Cardiac muscle cell (in vitro differentiated cells and primary cell): Measurements from ENCODE around the gene PRKD1. TPM values are rescaled to one million over a fixed set of nuclear protein-coding genes. Genes with fewer than 3 reads are reported as not detected.

ENCODE experiments used
- DNase-seq, 2 donors: peaks; one replicate each; pipeline versions ENCODE4 v3.0.0 to v3.0.0-alpha.2; 2010 to 2017; ENCODE audit warnings: low read depth in 1 of 2, low spot score in 1 of 2
- H3K27ac ChIP-seq: fragments of 200-600 bp; sonication (generic); 2 replicates; pipeline ENCODE4 v1.5.1; 2016
- H3K27me3 ChIP-seq: fragments of 200-600 bp; sonication (generic); 2 replicates; pipeline ENCODE4 v1.6.0; 2016; ENCODE audit warnings: control low read depth
- H3K36me3 ChIP-seq: fragments of 200-600 bp; sonication (generic); 2 replicates; pipeline ENCODE4 v1.5.1; 2016; ENCODE audit warnings: control low read depth
- H3K4me1 ChIP-seq: fragments of 200-600 bp; sonication (generic); 2 replicates; pipeline ENCODE4 v1.8.1; 2017; ENCODE audit warnings: low read depth, mild to moderate bottlenecking, mixed run types
- H3K4me3 ChIP-seq: fragments of 200-600 bp; sonication (generic); 2 replicates; pipeline ENCODE4 v1.5.1; 2016; ENCODE audit warnings: mild to moderate bottlenecking
- H3K9me3 ChIP-seq: fragments of 200-600 bp; sonication (generic); 2 replicates; pipeline ENCODE4 v1.5.1; 2017; ENCODE audit warnings: low read depth, mild to moderate bottlenecking, control low read depth
- polyA plus RNA-seq: library from polyadenylated mRNA; unstranded; fragments of >200 nt; fragmentation: Nextera tagmentation; extraction: Ambion mirVana; gene quantifications from 2 replicates; pipeline ENCODE4 v1.2.1, GENCODE V29; 2016
- total RNA-seq: library from RNA; depleted of rRNA; stranded (reverse); fragments of >200 nt; gene quantifications from 2 replicates; pipeline ENCODE4 v1.2.3, GENCODE V29; 2016
- TF ChIP-seq, protein P1 (sequence below): IDR thresholded peaks from 2 replicates; pipeline ENCODE4 v1.5.1; 2012; ENCODE audit warnings: low read depth, mild to moderate bottlenecking, low read length

The PRKD1 gene
- total and polyA plus RNA-seq, 2 experiments from 2014 or later, result 15.2 to 15.7 TPM

DNA sequence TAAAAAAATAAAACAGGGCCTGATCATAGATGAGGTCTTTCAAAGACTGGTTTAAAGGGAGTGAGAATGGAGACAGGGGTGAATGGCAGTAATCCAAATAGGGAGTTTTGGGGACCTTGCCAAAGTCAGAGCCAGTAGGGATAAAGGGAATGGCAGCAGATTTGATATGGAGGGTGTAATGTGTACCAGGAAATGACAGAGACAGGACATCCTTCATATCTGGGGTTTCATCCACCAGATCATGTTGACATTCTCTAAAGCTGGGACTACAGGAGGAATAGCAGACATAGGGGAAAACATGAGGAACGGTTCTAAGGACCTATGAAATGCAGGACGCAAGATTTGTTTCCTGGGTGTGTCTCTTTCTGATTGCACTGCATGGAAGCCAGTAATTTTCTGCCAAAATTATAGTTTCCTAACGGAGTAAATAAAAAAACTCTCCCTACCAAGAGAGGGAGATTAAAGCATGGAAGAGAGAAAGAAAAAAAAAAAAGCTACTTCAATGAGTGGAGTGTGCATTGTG lies 169.9 kb downstream of the PRKD1 start:
- Histone ChIP-seq H3K27me3 (no peaks in the 10 kb centered on the region), H3K4me1 (peaks cover 2% of the 10 kb centered on the region), H3K36me3 (no peaks in the 10 kb centered on the region), H3K4me3 (no peak overlapping the region), H3K27ac (no peak overlapping the region), H3K9me3 (no peaks in the 10 kb centered on the region)
- TF ChIP-seq, protein P1, sequence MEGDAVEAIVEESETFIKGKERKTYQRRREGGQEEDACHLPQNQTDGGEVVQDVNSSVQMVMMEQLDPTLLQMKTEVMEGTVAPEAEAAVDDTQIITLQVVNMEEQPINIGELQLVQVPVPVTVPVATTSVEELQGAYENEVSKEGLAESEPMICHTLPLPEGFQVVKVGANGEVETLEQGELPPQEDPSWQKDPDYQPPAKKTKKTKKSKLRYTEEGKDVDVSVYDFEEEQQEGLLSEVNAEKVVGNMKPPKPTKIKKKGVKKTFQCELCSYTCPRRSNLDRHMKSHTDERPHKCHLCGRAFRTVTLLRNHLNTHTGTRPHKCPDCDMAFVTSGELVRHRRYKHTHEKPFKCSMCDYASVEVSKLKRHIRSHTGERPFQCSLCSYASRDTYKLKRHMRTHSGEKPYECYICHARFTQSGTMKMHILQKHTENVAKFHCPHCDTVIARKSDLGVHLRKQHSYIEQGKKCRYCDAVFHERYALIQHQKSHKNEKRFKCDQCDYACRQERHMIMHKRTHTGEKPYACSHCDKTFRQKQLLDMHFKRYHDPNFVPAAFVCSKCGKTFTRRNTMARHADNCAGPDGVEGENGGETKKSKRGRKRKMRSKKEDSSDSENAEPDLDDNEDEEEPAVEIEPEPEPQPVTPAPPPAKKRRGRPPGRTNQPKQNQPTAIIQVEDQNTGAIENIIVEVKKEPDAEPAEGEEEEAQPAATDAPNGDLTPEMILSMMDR, result no peak
- no peak for DNase-seq

DNA sequence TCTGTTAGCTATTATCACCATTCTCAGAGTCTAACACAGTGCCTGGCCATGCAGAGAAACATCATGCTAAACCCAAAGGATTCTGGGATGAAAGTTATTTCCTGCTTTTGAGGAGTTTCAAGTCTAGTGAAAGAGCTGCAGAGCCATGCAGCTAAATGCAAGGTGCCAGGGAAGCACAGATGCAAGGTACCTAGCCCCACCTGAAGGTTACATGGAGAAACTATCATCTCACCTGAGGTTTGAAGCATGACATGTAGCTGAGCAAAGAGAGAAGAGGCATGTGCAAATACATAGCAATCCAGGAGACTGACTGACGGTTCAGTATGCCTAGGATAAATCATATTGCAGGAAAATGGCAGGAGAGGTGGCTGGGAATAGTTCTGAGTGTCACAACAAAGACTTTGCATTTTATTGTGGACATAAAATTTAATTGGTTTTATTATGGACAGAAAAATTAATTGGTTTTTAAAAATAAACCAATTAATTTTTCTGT lies 170.4 kb downstream of the PRKD1 start:
- no peaks in the 10 kb centered on the region for H3K9me3 ChIP-seq
- H3K27ac ChIP-seq, result no peak overlapping the region
- H3K4me3 ChIP-seq, result no peak overlapping the region
- no peaks in the 10 kb centered on the region for H3K27me3 ChIP-seq
- TF ChIP-seq, protein P1, result no peak
- no peak for DNase-seq
- no peaks in the 10 kb centered on the region for H3K36me3 ChIP-seq
- peaks cover 2% of the 10 kb centered on the region for H3K4me1 ChIP-seq

DNA sequence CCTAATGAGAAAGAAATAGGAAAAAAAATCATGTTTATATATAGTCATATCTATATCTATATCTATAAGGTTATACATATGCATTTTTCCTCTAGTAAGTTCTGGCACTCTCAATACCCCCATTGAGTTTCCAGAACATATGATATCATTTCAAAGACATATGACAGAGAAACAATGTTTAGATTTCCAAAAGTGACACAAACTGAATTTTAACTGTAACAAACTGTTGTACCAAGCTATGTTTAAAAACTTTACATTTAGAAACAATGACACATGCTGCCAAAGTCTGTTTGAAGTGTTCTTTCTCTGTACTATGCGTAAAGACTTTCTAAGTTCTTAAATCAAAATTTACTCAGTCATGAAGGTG lies 171.6 kb downstream of the PRKD1 start:
- Histone ChIP-seq H3K27me3 (no peaks in the 10 kb centered on the region), H3K4me3 (no peak overlapping the region), H3K9me3 (no peaks in the 10 kb centered on the region), H3K4me1 (peaks cover 2% of the 10 kb centered on the region), H3K27ac (no peak overlapping the region), H3K36me3 (no peaks in the 10 kb centered on the region)
- DNase-seq, result no peak
- TF ChIP-seq, protein P1, result no peak

DNA sequence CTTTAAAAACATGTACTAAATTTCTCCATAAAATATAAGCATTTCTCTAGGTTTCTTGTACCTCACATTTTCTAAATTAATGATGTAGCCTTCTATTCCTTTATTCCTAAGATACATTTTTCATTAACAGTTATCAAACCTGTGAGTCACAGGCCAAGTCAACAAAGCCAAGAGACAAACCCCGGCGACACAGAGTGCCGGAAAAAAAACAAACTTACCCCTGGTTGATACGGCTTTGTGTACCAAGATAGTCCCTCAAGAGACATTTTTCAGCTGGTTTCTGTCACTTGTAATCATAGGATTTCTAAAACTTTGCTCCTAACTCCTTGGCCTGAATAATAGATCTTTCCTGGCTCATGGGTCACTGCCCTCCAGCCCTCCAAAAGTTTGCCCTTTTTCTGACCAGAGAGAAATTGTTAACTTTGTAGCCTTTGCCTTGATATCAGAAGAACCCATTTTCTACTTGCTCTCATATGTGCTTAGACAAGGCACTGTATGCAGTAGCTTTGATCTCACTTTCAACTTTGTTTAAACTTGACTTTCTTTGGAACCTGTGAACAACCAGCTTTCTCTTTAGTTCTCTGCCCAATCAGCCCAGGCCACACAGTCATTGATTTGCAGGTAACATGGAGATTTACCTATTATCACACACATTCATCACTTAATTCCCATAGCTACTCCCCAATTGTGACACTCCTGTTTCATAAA lies 172.2 kb downstream of the PRKD1 start:
- Histone ChIP-seq H3K36me3 (no peaks in the 10 kb centered on the region), H3K4me3 (no peak overlapping the region), H3K4me1 (peaks cover 2% of the 10 kb centered on the region), H3K27ac (no peak overlapping the region), H3K27me3 (no peaks in the 10 kb centered on the region), H3K9me3 (no peaks in the 10 kb centered on the region)
- TF ChIP-seq, protein P1, result no peak
- no peak for DNase-seq

DNA sequence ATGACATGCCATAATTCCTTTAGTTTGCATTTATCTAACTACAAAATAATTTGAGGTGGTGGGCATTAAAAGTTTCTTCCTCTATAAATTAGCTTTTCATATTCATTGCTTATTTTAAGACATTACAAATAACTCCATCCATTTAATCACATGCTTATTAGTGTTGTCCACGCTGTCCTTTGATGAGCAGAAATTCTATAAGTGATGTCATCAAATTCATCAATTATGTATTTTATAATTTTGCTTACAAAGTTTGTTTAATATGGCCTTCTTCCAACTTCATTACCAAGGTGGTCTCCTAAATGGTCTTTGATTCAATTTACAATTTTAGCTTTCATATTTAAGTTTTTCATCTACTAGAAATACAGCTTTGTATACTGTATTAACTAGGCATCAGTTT lies 173.5 kb downstream of the PRKD1 start:
- H3K27me3 ChIP-seq, result no peaks in the 10 kb centered on the region
- H3K9me3 ChIP-seq, result no peaks in the 10 kb centered on the region
- DNase-seq, result no peak
- peaks cover 2% of the 10 kb centered on the region for H3K4me1 ChIP-seq
- no peak overlapping the region for H3K27ac ChIP-seq
- TF ChIP-seq, protein P1, result no peak
- H3K36me3 ChIP-seq, result no peaks in the 10 kb centered on the region
- no peak overlapping the region for H3K4me3 ChIP-seq
